ENCODE data around the gene NTF3.

The NTF3 gene

GRCh38 chr12:5514545-5514944, 82.6 kb downstream of the NTF3 start:
- TF ChIP-seq, protein P1, sequence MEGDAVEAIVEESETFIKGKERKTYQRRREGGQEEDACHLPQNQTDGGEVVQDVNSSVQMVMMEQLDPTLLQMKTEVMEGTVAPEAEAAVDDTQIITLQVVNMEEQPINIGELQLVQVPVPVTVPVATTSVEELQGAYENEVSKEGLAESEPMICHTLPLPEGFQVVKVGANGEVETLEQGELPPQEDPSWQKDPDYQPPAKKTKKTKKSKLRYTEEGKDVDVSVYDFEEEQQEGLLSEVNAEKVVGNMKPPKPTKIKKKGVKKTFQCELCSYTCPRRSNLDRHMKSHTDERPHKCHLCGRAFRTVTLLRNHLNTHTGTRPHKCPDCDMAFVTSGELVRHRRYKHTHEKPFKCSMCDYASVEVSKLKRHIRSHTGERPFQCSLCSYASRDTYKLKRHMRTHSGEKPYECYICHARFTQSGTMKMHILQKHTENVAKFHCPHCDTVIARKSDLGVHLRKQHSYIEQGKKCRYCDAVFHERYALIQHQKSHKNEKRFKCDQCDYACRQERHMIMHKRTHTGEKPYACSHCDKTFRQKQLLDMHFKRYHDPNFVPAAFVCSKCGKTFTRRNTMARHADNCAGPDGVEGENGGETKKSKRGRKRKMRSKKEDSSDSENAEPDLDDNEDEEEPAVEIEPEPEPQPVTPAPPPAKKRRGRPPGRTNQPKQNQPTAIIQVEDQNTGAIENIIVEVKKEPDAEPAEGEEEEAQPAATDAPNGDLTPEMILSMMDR (IDR thresholded peaks at IDR 0.05; ENCODE audit: borderline replicate concordance, control extremely low read depth, extremely low read depth, insufficient read depth, missing control alignments): no peak
- in situ Hi-C loops (cut with MboI; ENCODE audit: low sequenced_read_pairs, unreplicated experiment): no loop called here
- no peak for DNase-seq (ENCODE audit: low spot score)

DNA sequence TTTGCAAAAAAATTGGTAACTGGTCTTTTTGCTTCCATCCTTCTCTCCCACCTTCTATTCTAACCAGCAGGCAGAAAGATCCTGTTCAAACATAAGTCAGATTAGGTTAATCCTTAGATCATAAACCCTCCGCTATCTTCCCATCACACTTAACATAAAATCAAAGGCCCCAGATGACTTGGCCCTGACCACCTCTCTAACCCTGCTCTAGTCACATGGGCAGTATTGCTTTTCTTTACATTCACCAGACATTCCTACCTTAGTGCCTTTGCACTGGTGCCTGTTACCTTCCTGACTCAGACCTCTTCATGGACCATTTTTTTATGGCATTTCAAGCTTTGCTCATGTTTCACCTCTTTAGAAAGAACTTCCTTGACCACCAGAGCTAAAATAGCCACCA, 83.5 kb downstream of the NTF3 start:
- in situ Hi-C loops (cut with MboI; ENCODE audit: low sequenced_read_pairs, unreplicated experiment): no loop called here
- no peak for DNase-seq (ENCODE audit: low spot score)
- TF ChIP-seq, protein P1 (IDR thresholded peaks at IDR 0.05; ENCODE audit: borderline replicate concordance, control extremely low read depth, extremely low read depth, insufficient read depth, missing control alignments): no peak

- DNase-seq (ENCODE audit: low spot score): no peak
- in situ Hi-C loops (cut with MboI; ENCODE audit: low sequenced_read_pairs, unreplicated experiment): no loop called here
- TF ChIP-seq, protein P1 (IDR thresholded peaks at IDR 0.05; ENCODE audit: borderline replicate concordance, control extremely low read depth, extremely low read depth, insufficient read depth, missing control alignments): no peak
Observed at GRCh38 chr12:5516371-5517241, 84.7 kb downstream of the NTF3 start.

DNA sequence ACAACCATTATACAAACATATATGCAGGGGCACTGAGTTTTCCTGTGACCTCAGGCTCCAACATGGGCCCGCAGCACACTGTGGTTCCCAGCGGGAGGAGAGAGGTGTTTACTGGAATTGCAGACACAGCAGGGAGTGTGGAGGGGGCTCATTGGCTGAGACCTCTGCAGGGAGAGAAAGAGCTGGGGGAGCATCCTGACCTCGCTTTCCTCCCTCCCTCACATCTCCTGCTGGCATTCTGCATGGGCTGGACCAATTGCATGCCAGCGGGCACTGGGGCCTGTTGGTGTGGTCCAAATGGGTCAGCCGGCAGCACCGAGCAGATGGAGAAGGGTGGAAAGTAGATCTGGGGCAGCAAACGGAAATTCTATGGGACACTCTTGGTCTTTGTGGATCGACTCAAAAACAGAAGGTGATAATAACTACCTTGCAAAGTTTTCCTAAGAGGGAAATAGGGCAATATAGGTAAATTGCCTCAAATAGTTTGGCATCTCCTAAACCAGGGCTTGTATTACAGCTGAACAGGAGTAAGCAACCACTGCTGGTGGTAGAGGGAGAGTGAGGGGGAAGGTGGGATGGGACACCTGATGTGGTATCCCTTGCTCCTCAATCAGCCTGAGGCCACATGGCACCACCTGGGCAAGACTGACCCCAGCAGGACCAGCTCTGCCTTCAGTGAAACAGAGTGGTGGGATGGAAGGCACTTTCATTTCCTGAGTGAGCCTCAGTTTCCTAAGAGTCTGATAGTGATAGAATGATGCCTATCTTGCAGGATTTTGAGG, 86.9 kb downstream of the NTF3 start:
- in situ Hi-C loops (cut with MboI; ENCODE audit: low sequenced_read_pairs, unreplicated experiment): no loop called here
- no peak for DNase-seq (ENCODE audit: low spot score)

GRCh38 chr12:5520037-5520436, 88.1 kb downstream of the NTF3 start:
- in situ Hi-C loops (cut with MboI; ENCODE audit: low sequenced_read_pairs, unreplicated experiment): no loop called here
- TF ChIP-seq, protein P1 (IDR thresholded peaks at IDR 0.05; ENCODE audit: borderline replicate concordance, control extremely low read depth, extremely low read depth, insufficient read depth, missing control alignments): no peak
- no peak for DNase-seq (ENCODE audit: low spot score)

More for the DNA sequence above, 86.9 kb downstream of the NTF3 start:
- TF ChIP-seq, protein P1 (IDR thresholded peaks at IDR 0.05; ENCODE audit: borderline replicate concordance, control extremely low read depth, extremely low read depth, insufficient read depth, missing control alignments): no peak

DNA sequence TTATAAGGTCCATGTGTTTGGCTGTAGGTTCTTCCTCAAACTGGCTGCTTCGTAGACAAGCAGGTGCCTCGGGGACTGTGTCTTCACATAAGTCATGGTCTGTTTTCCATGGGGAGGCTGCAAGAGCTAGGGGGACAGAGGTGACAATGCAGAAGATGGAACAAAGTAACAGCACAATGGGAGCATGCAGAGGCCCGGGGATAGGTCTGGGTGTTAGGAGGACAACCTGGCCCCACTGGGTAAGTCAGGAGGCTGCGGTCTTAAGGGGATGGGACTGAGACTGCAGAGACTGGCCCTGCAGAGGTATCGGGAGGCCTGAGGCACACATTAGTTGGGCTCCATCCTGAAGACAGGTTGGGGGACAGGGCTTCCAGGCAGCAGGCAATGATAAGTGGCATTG, 88.9 kb downstream of the NTF3 start:
- no peak for DNase-seq (ENCODE audit: low spot score)
- TF ChIP-seq, protein P1 (IDR thresholded peaks at IDR 0.05; ENCODE audit: borderline replicate concordance, control extremely low read depth, extremely low read depth, insufficient read depth, missing control alignments): no peak
- in situ Hi-C loops (cut with MboI; ENCODE audit: low sequenced_read_pairs, unreplicated experiment): no loop called here

Data from GM13976 (cell line).